Gastrocnemius medialis (tissue), 4 donors: ENCODE data around the gene SP2.

Source experiments
- CTCF ChIP-seq, 5 experiments: fragments of 450-650 bp in 3 of 5; fragments of 200-600 bp in 2 of 5; sonication (generic) in 2 of 5; IDR thresholded peaks in 4 of 5; conservative IDR thresholded peaks in 1 of 5; 1 replicate in 4 of 5; 2 replicates in 1 of 5; pipeline ENCODE4 v1.5.1; 2016 to 2019; ENCODE audit warnings: antibody characterized with exemption in 5 of 5, mild to moderate bottlenecking in 3 of 5, moderate library complexity in 3 of 5
- POLR2A ChIP-seq, 2 donors: fragments of 450-650 bp; IDR thresholded peaks; one replicate each; pipeline ENCODE4 v1.6.1; 2017; ENCODE audit warnings: antibody characterized with exemption in 2 of 2, mild to moderate bottlenecking in 2 of 2, moderate library complexity in 2 of 2

- TF ChIP-seq POLR2A (IDR thresholded peaks at IDR 0.05) (no peak), CTCF (IDR thresholded peaks at IDR 0.05 in 4 of 5, conservative IDR thresholded peaks at IDR 0.05 in 1 of 5) (no peak)
Observed at GRCh38 chr17:47907932-47908562, 12.0 kb downstream of the SP2 start.
